ENCODE results near the gene TPI1.
A peak's percentile ranks its signal among the peaks of the same experiment; 100 is the strongest.
"Not testable (repeated sequence)": the region's sequence is repeated elsewhere in the genome, so short reads cannot be mapped to it uniquely, and the experiment has no call there.

TPI1 gene

GRCh38 chr12:6869049-6870021 is 2.0 kb downstream of the TPI1 start:
- DNase-seq (ENCODE audit: low read depth in 2 of 2): peak; percentile 69 to 77

- not testable (repeated sequence) for DNase-seq (ENCODE audit: low read depth in 2 of 2)
Observed at GRCh38 chr12:6870304-6870703, 3.0 kb downstream of the TPI1 start.

- DNase-seq (ENCODE audit: low read depth in 2 of 2): no peak
Observed at GRCh38 chr12:6871052-6871957, 4.0 kb downstream of the TPI1 start.

GRCh38 chr12:6872073-6873048 is 5.0 kb downstream of the TPI1 start:
- peak; percentile 66 to 73 for DNase-seq (ENCODE audit: low read depth in 2 of 2)

GRCh38 chr12:6873094-6874014 is 6.0 kb downstream of the TPI1 start, which contains the start of gene SPSB2:
Gene SPSB2 (minus strand): TSS chr12:6873303. CDS start chr12:6872901, 402 bp downstream.
- DNase-seq (ENCODE audit: low read depth in 2 of 2): peak; percentile 96 to 100

- DNase-seq (ENCODE audit: low read depth in 2 of 2): not testable (repeated sequence)
Observed at GRCh38 chr12:6874015-6874368, 6.7 kb downstream of the TPI1 start.

- DNase-seq (ENCODE audit: low read depth in 2 of 2): not testable (repeated sequence)
Observed at GRCh38 chr12:6879824-6880223, 12.5 kb downstream of the TPI1 start.

GRCh38 chr12:6883252-6883651 is 15.9 kb downstream of the TPI1 start:
- no peak for DNase-seq (ENCODE audit: low read depth in 2 of 2)

GRCh38 chr12:6883683-6884082 is 16.4 kb downstream of the TPI1 start:
- DNase-seq (ENCODE audit: low read depth in 2 of 2): no peak

GRCh38 chr12:6884539-6884938 is 17.2 kb downstream of the TPI1 start:
- no peak for DNase-seq (ENCODE audit: low read depth in 2 of 2)

- DNase-seq (ENCODE audit: low read depth in 2 of 2): not testable (repeated sequence)
Observed at GRCh38 chr12:6886206-6886999, 19.1 kb downstream of the TPI1 start.

GRCh38 chr12:6887460-6887859 is 20.1 kb downstream of the TPI1 start:
- no peak for DNase-seq (ENCODE audit: low read depth in 2 of 2)

GRCh38 chr12:6888360-6888759 is 21.0 kb downstream of the TPI1 start:
- no peak for DNase-seq (ENCODE audit: low read depth in 2 of 2)

GRCh38 chr12:6888794-6889193 is 21.5 kb downstream of the TPI1 start:
- DNase-seq (ENCODE audit: low read depth in 2 of 2): not testable (repeated sequence)

GRCh38 chr12:6889775-6890573 is 22.6 kb downstream of the TPI1 start:
- DNase-seq (ENCODE audit: low read depth in 2 of 2): not testable (repeated sequence)

GRCh38 chr12:6890789-6891645 is 23.7 kb downstream of the TPI1 start:
- DNase-seq (ENCODE audit: low read depth in 2 of 2): peak; percentile 95 to 99

- no peak for DNase-seq (ENCODE audit: low read depth in 2 of 2)
Observed at GRCh38 chr12:6891646-6892001, 24.3 kb downstream of the TPI1 start.
